ENCODE results near the gene NOG. TPM values are rescaled to one million over a fixed set of nuclear protein-coding genes. Genes with fewer than 3 reads are reported as not detected.

Gene NOG
- total and polyA plus RNA-seq, 10 of the 15 experiments (the other 5 are each of a cell fraction or from before 2014, with no cell fraction given): 0.10 TPM; not detected in 9

DNA sequence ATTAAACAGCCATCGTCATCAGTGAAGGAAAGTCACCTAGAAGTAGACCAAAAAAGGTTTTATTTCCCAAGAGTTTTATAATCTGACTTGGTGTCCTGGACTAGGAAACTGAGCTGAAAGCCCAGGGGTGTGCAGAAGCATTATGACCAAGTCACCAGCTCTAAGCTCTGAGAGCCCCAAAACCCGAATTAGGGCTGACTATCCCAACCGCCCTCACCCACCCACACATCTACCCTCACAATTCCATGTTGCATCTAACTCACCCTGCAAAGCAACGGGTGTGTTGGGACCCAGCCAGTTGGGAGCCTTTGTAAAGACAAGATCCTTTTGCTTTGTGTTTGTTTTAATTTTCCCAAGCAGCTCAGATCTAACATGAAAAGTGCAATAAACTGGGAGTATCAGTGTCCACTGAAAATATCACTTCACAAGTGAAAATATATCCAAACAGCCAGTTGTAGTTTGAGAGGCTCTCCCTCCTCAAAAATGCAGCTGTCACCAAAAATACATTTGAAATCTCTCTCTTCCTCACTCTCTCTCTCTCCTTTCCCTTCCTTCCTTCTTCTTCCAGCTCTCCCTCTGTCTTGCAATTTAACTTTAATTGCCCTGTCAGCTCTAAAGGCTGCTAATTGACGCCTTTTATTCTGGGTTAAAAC lies 16.2 kb upstream of the NOG start:
- ChIA-PET CTCF (interaction anchor here (0.6 to 2.1 kb wide), 3 partner anchors 46 to 139 kb away, joined by 3 to 8 read pairs (median 3); no protein-coding TSS in a partner anchor), SMC1A (ENCODE audit: uncharacterized antibody, unreplicated experiment) (no interaction called here), POLR2A (no interaction called here), RAD21 (ENCODE audit: unreplicated experiment) (no interaction called here)
- no peaks in the 10 kb centered on the region for H3K79me2 ChIP-seq (ENCODE audit: control insufficient read depth, insufficient read depth, low read length)
- no peak overlapping the region for H3K4me3 ChIP-seq
- no peak overlapping the region for H3K27ac ChIP-seq (ENCODE audit: control insufficient read depth, insufficient read depth)
- no peaks in the 10 kb centered on the region for H4K20me1 ChIP-seq (ENCODE audit: control insufficient read depth, insufficient read depth)
- H3K4me2 ChIP-seq (ENCODE audit: control insufficient read depth, insufficient read depth): no peak overlapping the region
- H2AFZ ChIP-seq (ENCODE audit: control insufficient read depth, low read depth, low read length): no peak overlapping the region
- no peaks in the 10 kb centered on the region for H3K4me1 ChIP-seq (ENCODE audit: control insufficient read depth, insufficient read depth, low read length)
- no peaks in the 10 kb centered on the region for H3K36me3 ChIP-seq (ENCODE audit: control insufficient read depth in 2 of 2, insufficient read depth in 2 of 2, low read length in 1 of 2)
- H3K9me3 ChIP-seq (replicated peaks; ENCODE audit: control insufficient read depth, insufficient read depth, low read length): no peaks in the 10 kb centered on the region
- TF ChIP-seq, protein P1, sequence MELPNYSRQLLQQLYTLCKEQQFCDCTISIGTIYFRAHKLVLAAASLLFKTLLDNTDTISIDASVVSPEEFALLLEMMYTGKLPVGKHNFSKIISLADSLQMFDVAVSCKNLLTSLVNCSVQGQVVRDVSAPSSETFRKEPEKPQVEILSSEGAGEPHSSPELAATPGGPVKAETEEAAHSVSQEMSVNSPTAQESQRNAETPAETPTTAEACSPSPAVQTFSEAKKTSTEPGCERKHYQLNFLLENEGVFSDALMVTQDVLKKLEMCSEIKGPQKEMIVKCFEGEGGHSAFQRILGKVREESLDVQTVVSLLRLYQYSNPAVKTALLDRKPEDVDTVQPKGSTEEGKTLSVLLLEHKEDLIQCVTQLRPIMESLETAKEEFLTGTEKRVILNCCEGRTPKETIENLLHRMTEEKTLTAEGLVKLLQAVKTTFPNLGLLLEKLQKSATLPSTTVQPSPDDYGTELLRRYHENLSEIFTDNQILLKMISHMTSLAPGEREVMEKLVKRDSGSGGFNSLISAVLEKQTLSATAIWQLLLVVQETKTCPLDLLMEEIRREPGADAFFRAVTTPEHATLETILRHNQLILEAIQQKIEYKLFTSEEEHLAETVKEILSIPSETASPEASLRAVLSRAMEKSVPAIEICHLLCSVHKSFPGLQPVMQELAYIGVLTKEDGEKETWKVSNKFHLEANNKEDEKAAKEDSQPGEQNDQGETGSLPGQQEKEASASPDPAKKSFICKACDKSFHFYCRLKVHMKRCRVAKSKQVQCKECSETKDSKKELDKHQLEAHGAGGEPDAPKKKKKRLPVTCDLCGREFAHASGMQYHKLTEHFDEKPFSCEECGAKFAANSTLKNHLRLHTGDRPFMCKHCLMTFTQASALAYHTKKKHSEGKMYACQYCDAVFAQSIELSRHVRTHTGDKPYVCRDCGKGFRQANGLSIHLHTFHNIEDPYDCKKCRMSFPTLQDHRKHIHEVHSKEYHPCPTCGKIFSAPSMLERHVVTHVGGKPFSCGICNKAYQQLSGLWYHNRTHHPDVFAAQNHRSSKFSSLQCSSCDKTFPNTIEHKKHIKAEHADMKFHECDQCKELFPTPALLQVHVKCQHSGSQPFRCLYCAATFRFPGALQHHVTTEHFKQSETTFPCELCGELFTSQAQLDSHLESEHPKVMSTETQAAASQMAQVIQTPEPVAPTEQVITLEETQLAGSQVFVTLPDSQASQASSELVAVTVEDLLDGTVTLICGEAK (IDR thresholded peaks at IDR 0.05; ENCODE audit: borderline replicate concordance): no peak
- no peak for TF ChIP-seq RELA (IDR thresholded peaks at IDR 0.05; ENCODE audit: borderline replicate concordance, partially characterized antibody)
- TF ChIP-seq TAF1 (IDR thresholded peaks at IDR 0.05; ENCODE audit: borderline replicate concordance, low read depth, low read length): no peak
- no peak for TF ChIP-seq ZSCAN29 (IDR thresholded peaks at IDR 0.05)
- no peak for TF ChIP-seq ASH2L (IDR thresholded peaks at IDR 0.05; ENCODE audit: borderline replicate concordance, low read depth)
- TF ChIP-seq NR2F1 (conservative IDR thresholded peaks at IDR 0.05): no peak
- no peak for TF ChIP-seq GATAD2B (conservative IDR thresholded peaks at IDR 0.05; ENCODE audit: low read depth)
- TF ChIP-seq, protein P2, sequence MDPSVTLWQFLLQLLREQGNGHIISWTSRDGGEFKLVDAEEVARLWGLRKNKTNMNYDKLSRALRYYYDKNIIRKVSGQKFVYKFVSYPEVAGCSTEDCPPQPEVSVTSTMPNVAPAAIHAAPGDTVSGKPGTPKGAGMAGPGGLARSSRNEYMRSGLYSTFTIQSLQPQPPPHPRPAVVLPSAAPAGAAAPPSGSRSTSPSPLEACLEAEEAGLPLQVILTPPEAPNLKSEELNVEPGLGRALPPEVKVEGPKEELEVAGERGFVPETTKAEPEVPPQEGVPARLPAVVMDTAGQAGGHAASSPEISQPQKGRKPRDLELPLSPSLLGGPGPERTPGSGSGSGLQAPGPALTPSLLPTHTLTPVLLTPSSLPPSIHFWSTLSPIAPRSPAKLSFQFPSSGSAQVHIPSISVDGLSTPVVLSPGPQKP (IDR thresholded peaks at IDR 0.05; ENCODE audit: low read depth, low read length): no peak
- no peak for TF ChIP-seq HDAC6 (IDR thresholded peaks at IDR 0.05; ENCODE audit: unreplicated experiment)
- TF ChIP-seq SPI1 (IDR thresholded peaks at IDR 0.05; ENCODE audit: borderline replicate concordance, insufficient read depth, low read depth, low read length): no peak
- TF ChIP-seq JUND (IDR thresholded peaks at IDR 0.05; ENCODE audit: low read depth, low read length): no peak
- no peak for TF ChIP-seq KDM1A (IDR thresholded peaks at IDR 0.05; ENCODE audit: borderline replicate concordance)
- TF ChIP-seq HDAC2 (IDR thresholded peaks at IDR 0.05): no peak
- no TSS peak for BruUV-seq (replicated peaks)
- DNase-seq (ENCODE audit: low read depth, low spot score): no peak
- no peak overlapping the region for H3K9ac ChIP-seq (ENCODE audit: control insufficient read depth, insufficient read depth, low read length)
- ATAC-seq: no peak
- FAIRE-seq: no peak
- intact Hi-C loops (cut with micrococcal nuclease; ENCODE audit: unreplicated experiment) (no loop called here), in situ Hi-C loops (cut with MboI) (no loop called here)
- H3K27me3 ChIP-seq (replicated peaks in 1 of 2; ENCODE audit: control insufficient read depth in 2 of 2, insufficient read depth in 2 of 2, low read length in 1 of 2): peaks cover 0 to 8% of the 10 kb centered on the region in 2 experiments; a peak in 3 of 4 replicates
- 5% methylated on average over 5 of the region's 5 CpGs for WGBS (ENCODE audit: insufficient coverage, insufficient replicate concordance, low lambda C conversion rate, missing lambda C conversion rate)
